ENCODE measurements around the gene TTC34. TPM values are rescaled to one million over a fixed set of nuclear protein-coding genes. Genes with fewer than 3 reads are reported as not detected.

The TTC34 gene
- total and polyA plus RNA-seq, 2 of the 13 experiments (the other 11 are each of a cell fraction or from before 2014, with no cell fraction given) = 0.07 to 0.11 TPM

DNA sequence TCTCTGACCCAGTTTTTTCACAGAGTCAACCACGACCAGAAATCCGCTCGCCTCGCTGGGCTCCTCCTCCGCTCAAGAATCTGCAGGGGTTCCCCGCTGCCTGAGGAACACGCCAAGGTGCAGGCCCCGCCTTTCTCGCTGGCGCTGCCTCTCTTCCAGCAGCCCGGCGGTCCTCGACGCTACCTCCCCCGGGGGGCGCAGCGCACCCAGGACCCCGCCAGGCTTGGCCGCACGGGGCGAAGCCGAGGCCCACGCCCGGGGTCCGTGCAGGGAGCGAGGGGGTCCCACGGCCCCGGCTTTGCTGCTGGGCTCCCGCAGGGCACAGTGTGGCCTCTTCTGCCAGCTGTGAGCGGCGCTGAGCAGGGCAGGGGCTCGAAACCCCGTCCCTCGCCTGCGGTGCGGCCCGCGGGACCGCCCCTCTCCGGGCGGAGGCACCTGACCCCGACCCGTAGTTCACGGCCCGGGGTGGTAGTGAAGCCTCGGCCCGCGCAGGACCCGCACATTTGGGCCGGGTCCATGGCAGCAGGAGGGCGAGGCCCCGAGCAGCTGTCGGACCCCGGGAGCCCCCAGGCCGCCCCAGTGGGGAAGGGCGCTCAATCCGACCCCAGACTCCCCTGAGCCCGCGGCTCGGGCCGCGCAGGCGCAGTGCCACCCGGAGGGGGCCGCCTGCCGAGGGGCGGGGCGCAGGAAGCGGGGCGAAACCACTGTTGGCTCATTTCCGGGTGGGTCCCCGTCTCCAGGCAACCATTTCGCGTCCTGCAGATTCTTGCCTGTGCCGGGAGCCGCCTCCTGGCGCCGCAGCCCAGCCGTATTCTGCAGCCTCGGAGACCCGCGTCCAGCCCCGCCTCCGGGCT is 158.7 kb downstream of the TTC34 start (continued):
- TF ChIP-seq SKIL (CRISPR knock-in tag; IDR thresholded peaks at IDR 0.05; ENCODE audit: borderline replicate concordance) (no peak), KAT2B (IDR thresholded peaks at IDR 0.05; ENCODE audit: borderline replicate concordance, low read depth, low read length) (no peak), ZNF382 (CRISPR knock-in tag; IDR thresholded peaks at IDR 0.05; ENCODE audit: borderline replicate concordance) (no peak), ZNF317 (CRISPR knock-in tag; IDR thresholded peaks at IDR 0.05) (peak; percentile 61; the same call in 1 of the 2 replicates), NBN (conservative IDR thresholded peaks at IDR 0.05) (no peak), ZBTB7A (CRISPR knock-in tag; IDR thresholded peaks at IDR 0.05) (peak; percentile 84; the same call in 1 of the 2 replicates), ZNF263 (CRISPR knock-in tag; IDR thresholded peaks at IDR 0.05) (no peak), RXRB (CRISPR knock-in tag; IDR thresholded peaks at IDR 0.05; ENCODE audit: borderline replicate concordance) (peak; percentile 41; the same call in 1 of the 2 replicates), ZNF878 (CRISPR knock-in tag; IDR thresholded peaks at IDR 0.05) (no peak), MXD4 (CRISPR knock-in tag; IDR thresholded peaks at IDR 0.05) (0 out of 2 replicates have a peak, but pooled peaks have one; percentile 20), SMAD3 (CRISPR knock-in tag; IDR thresholded peaks at IDR 0.05) (no peak), GTF3A (CRISPR knock-in tag; conservative IDR thresholded peaks at IDR 0.05) (no peak), ZNF605 (CRISPR knock-in tag; IDR thresholded peaks at IDR 0.05) (no peak), ZNF550 (CRISPR knock-in tag; IDR thresholded peaks at IDR 0.05; ENCODE audit: borderline replicate concordance) (no peak), ZNF652 (CRISPR knock-in tag; IDR thresholded peaks at IDR 0.05; ENCODE audit: borderline replicate concordance, low read depth) (no peak), ATF4 (CRISPR knock-in tag; IDR thresholded peaks at IDR 0.05) (peak in 1 of 2 experiments; percentile 87; a peak in 1 of 4 replicates), CBFB (CRISPR knock-in tag; IDR thresholded peaks at IDR 0.05) (no peak), ZNF841 (CRISPR knock-in tag; IDR thresholded peaks at IDR 0.05; ENCODE audit: borderline replicate concordance) (no peak), ZNF749 (CRISPR knock-in tag; IDR thresholded peaks at IDR 0.05; ENCODE audit: borderline replicate concordance) (0 out of 2 replicates have a peak, but pooled peaks have one; percentile 6)
- TF ChIP-seq, protein P1, sequence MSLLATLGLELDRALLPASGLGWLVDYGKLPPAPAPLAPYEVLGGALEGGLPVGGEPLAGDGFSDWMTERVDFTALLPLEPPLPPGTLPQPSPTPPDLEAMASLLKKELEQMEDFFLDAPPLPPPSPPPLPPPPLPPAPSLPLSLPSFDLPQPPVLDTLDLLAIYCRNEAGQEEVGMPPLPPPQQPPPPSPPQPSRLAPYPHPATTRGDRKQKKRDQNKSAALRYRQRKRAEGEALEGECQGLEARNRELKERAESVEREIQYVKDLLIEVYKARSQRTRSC (CRISPR knock-in tag; IDR thresholded peaks at IDR 0.05; ENCODE audit: low read depth) = no peak

Measured in HepG2 (cell line).